GM19452 (cell line): ENCODE measurements around the gene ADCY9.

Source experiments
- ATAC-seq: cut with Tn5 transposase; IDR thresholded peaks from one replicate; pipeline ENCODE4 v1.9.1; 2021; ENCODE audit not compliant: unreplicated experiment

The ADCY9 gene

DNA sequence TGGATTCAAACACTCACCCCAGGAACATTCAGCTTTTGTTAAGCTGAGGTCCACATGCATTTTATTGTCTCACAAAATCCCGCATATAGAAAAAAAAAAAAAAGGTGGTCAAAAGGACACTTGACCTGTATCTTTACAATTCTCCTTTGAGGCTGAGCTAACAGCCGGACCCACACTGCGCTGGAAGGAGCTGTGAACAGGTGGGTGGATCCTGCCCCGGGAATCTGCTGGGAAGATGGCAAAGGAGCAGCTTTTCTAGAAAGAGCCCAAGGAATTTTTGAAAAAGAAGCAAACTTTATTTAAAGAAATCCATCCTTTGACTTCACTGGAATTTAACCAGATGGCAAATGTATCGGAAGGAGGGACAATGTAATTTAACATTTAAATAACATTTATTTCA lies 108.1 kb downstream of the ADCY9 start:
- ATAC-seq: no peak

DNA sequence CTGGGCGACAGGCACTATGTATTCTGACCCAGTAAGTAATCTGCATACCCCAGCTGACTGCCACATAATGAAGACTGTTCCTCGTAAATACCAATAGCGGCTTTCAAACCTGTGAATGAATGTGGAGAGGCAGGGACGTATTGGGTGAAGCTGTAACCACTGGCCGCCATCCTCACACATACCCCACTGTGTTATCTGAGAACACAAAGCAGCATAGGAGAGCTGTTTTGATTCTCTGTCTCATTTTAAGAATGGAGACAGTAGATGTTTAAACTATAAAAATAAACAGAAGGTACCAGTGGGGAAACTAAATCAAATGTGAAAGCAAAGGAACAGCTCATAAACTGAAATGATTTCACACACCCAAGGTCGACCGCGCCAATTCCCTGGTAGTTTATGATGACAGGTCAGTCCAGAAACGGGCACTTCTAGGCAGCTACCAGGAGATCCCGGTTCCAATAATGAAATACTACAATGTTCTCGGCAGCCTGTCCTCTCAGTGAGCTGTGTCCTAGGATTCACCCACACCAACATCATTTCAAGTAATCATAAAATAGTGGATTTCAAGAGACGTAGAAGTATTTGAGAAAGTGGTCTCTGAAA lies 109.7 kb downstream of the ADCY9 start:
- ATAC-seq: no peak

DNA sequence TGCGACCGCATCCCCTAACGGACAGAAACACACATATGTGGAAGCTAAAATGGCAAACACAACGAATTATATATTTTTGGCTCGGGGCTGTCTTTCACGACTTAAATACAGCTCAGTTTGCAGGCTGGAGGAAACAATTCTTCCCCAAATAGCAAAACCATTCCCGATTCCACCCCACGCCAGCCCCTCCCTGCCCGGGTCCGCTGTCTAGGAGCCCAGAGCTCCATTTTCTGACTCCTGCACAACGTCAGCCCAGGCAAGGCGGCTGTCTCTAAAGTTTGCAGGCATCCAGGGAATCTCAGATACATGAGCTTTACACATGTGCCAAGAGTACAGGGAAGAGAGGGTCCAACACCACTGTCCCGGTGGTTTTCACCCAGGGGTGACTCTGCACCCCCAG lies 110.5 kb downstream of the ADCY9 start:
- ATAC-seq: no peak

DNA sequence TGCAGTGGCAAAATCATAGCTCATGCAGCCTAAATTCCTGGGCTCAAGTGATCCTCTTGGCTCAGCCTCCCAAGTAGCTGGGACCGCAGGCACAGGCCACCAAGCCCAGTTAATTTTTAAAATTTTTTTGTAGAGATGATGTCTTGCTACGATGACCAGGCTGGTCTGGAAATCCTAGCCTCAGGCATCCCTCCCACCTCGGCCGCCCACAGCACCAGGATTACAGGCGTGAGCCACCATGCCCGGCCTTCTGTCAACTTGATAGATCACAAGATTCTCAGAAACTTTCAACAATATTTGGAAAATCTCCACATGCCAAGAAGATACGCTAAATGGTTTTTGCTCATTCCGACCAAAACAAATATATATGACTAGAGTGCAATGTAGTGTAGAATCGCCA lies 111.0 kb downstream of the ADCY9 start:
- ATAC-seq: no peak

DNA sequence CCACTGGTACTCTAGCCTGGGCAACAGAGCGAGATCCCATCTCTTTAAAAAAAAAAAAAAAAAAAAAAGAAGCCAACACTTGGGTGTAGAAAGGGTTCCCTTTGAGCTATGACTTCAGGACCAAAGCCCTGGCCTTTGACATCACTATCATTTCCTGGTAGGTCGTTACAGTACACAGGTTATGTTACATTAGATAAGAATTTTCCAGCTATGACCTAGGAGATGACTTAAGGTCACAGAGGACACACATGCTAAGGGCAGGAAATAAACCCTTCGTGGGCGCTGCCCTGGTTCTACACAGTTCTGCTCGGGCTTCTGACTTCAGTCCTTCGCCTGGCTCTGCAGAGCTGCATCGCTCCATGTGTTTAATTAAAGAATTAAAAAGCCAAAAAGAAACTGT lies 112.0 kb downstream of the ADCY9 start:
- ATAC-seq: no peak

DNA sequence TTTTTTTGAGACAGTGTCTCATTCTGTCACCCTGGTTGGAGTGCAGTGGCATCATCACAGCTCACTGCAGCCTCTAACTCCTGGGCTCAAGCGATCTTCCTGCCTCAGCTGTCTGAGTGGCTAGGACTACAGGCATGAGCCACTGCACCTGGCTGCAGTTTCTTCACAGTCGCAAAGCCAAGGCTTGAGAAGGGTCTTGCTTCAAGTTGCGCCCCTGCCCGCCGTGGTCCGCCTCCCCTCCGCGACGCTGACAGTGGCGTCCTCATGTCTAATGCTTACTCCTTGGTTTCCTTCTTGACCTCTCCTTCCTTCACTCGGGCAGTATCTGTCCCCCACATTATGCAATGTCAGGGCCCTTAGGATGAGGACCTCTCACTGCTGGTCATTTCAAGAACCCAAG lies 112.7 kb downstream of the ADCY9 start:
- ATAC-seq: no peak

DNA sequence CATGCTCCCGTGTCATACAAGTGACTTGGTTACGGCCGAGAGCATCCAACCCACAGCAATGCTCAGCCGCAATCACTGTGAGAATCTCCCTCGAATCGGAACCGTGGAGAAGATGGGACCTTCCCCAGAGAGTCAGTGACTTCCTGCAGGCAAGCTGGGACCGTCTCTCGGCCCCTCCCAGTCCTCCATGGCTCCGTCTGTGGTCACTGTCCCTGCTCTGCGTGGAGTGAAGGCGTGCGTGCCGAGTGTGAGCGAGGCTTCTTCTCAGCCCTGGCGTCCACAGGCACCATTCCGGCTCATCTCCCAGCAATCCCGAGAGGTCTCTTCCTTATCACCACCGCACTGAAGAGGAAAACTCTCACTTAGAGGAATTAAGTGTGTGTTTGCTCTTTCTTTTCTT lies 113.1 kb downstream of the ADCY9 start:
- no peak for ATAC-seq

DNA sequence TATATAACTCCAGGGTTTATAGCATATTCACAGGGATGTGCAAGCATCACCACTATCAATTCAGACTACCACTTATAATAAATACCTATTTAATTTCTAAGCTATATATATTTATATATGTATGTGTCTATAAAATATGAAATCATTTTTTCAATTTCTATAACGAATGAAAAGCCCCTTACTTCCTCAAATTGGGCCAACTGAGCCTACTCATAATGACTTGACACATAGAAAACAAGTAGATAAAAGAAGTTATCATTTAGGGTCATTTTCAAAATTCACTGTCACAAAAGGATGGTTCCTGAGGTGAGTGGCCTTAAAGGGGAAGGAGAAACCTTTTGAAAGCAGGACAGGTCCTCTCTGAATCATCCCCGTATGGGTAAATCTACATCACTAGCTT lies 114.1 kb downstream of the ADCY9 start:
- no peak for ATAC-seq

DNA sequence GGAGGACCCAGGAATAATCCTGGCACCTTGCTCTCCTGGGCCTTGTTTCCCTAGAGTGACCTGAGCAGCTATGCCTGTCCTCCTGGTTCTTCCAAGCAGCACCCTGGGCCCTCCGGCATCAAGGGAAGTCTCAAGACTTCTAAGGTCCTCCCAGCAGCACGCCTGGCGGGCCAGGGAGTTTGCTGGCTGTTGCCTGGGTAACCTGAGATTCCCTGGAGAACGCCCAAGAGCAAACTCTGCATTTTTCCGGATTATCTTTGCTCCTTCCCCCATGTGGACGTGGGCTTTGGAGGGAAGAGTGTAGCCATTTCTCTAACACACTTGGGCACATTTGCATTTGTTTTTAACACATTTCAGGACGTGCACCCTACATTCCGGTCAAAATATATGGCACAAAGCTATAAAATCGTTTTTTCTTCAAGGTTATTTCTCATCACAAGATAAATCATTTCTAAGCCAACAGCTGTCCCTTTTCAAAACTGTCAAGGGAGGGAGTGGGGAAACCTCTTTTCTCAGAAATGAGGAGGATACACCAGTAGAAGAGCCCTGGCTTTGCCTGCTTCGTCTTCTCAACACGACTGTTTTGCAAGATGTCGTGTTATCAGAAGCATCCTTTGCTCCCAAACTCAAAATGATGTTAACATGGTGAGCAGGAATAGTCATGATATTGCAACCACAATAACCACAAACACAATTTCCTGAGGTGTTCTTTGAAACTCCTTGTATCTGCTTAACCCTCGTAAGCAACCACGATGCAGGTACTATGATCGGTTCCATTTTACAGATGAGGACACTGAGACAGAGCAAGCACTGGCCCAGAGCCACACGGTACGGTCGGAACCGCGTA lies 116.5 kb downstream of the ADCY9 start:
- ATAC-seq: no peak

DNA sequence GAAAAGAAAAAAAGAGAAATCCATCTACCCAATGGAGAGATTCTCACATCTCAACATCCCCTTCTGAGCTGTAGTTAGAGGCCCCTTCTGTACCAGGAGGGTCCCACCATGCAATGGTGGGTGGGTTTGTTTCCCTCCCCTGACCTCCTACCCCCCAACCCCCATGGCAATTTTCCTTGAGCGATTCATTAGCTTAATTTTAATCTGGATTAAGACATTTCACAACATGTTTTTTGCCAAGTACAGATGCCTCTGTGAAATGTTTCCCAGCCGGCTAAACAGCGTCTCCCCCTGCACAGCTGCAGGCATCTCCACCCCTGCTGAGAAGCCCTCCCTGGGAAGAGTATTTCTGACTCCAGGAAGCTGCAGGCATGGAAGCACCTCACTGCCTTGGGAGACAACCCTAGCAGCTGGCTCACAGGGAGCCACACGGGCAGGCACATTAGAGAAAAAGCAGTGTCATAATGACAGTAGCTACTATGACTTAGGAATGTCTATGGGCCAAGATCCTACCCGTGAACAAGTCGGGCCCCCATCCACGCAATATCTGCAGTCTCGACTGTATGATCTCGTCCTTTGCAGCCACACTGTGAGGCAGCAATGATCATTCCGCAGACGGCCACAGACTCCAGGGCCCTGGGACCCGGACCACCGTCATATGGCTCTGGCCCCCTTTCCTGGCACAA lies 117.3 kb downstream of the ADCY9 start:
- no peak for ATAC-seq

DNA sequence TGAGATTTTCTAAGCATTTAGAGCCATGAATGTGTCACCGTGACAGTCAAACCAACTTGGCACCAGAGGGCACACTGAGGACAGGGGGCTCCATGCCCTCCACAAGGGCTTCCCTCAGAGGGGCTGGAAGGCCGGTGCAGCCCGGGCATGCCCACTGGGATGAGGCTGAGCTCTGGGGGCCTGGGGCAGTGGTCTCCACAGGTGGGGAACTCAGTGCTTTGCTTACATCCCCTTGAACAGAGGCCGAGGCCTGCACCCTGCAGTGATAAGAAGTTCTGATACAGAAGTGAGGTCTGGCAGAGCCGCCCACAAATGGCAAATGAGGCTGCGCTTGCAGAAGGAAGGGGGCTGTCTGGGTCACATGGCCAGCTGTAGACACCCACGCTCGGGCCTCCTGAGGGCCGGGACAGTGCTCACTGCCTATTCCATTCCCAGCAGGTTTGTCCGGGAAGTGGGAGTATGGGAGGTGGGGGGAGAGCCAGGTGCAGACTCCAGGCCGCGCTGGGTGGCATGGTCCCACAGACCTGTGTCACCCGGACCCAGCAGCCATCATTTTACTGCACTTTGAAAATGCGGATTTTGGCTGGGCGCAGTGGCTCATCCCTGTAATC lies 118.9 kb downstream of the ADCY9 start:
- ATAC-seq: no peak

DNA sequence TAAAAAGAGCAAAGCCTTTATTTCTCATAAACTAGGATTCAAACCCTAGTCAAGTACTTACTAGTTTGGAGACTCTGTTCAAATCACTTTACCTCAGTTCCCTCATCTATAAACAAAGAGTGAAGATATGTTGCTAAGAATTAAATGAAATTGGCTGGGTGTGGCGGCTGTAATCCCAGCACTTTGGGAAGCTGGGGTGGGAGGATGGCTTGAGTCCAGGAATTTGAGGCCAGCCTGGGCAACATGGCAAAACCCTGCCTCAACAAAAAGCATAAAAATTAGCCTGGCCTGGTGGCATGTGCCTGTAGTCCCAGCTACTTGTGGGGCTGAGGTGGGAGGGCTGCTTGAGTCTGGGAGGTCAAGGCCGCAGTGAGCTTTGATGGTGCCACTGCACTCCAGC lies 121.2 kb downstream of the ADCY9 start:
- ATAC-seq: no peak

DNA sequence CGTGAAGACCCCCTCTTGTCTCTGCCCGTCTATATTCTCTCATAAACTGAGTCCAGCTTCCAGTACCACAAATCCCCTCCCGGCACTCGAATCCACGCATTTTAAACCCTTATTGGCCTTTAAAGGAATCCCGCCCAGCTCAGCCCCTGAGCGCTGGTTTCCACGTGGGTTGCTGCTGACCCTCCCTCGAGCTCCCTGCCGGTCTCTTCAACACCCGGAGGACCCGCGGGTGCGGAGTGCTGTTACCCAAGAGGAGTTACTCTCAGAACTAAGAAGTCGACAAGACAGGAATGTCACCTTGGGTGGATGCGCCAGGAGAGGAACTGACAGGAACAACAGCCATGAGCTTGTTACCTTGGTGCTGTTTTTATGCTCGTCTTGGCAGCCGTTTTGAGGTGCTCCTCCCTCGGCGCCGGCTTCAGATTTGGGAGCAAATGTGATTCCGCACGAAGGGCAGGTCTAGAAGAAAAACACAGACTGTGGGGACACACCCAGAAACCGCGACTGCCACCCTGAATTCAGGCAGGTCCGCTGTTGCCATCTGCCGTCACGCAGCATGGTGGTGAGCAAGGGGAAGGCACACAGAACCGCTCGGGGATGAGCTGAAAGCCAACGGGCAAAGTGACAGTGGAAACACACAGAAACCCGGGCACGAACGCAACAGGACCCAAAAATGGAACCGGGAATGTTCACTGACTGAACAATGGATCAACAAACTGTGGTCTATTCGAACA lies 123.0 kb downstream of the ADCY9 start:
- no peak for ATAC-seq

DNA sequence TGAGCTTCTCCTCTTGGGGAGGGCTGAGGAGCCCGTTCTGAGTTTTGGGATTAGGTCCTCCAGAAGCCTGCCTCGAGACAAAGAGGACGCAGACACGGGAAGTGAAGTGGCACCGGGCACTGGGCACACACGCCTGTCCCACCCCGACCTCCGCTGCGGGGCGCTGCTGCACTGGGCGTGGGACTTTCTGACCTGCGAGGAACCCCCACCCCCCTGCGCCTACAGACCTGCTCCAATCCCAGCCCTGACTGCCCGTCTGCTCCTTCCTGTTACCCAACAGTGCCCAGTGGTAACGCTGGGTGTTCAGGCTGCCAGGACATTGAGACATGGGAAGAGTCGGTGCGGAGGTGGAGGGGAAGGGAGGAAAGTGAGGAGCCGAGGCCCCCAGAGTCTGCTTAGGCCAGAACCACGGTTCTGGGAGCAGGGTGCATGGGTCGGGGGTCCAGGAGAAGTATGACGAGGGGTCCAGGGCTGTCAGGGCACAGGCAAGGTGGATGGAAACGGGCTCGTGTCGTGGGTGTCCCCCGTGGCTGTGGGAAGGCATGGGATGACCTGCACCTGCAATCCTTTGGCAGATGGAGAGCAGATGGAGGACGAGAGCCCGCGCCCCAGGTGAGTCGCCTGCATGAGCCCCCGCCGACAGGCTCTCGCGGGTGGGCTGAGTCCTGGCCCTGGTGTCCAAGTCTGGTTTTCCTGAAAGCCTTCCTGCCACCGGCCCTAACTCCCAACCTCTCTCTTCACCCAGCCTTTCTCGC lies 123.8 kb downstream of the ADCY9 start:
- no peak for ATAC-seq

DNA sequence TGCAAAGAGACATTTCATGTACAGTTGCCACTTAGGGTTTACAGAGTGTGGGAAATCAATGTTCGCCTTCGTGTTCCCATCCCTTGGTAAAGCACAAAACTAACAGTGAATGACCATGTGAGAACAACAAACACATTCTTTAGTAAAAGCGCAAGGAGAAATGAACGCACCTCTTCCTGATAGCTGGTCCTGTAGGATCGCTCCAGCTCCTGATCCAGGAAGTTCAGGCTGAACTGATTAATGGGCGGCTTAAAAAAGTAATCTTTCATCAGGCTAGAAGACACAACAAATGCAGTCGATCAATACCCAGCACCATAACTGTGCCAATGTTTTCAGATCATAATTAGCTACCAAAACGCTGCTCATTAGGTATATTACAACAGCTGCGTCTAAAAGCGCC lies 127.4 kb downstream of the ADCY9 start:
- no peak for ATAC-seq

DNA sequence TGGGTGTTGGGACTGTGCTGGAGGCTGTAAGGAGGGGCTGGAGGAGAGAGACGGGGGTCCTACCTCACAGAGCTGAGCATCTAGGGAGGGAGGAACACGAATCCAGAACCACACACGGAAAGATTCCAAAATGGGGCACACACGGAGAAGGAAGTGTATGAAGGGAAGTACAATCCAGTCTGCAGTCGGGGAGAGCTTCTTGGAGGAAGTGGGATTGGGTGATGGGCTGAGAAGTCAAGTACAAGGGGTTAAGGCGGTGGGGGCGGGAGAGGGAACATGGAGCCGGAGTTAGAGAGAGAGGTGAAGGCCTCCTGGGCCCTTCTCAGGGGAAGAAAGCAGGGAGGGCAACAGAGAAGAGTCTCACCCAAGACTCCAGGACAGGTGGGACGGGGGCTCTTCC lies 128.2 kb downstream of the ADCY9 start:
- ATAC-seq: no peak

DNA sequence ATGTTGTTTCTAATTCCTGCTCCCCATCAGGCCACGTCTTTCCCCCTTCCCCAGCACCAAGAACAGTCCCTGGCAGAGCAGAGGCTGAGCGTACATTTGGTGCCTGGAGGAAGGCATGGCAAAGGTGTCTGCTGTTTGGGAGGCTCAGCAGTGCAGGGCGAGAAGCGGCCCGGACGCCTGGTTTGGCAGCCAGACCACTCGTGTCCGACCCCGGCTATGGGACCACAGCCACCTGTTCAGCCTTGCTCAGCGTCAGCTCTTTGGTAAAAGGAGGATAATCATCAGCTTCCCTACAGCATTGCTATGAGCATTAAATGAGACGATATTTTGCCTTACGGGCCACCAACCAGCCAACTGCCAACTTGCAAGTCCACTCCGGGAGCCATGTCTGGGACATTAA lies 129.0 kb downstream of the ADCY9 start:
- ATAC-seq: no peak

DNA sequence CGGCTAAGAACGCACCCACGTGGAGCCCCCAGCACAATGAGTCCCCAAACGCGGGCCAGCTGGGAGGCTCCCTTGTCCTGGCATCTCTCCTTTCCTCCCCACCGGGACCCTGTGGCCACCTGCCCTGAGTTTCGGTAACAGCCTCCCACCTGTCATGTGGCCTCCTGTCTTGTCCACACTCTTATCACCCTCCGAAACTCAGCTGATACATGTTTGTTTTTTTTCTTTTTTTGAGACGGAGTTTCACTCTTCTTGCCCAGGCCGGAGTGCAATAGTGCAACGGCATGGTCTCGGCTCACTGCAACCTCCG lies 130.1 kb downstream of the ADCY9 start:
- ATAC-seq: no peak

DNA sequence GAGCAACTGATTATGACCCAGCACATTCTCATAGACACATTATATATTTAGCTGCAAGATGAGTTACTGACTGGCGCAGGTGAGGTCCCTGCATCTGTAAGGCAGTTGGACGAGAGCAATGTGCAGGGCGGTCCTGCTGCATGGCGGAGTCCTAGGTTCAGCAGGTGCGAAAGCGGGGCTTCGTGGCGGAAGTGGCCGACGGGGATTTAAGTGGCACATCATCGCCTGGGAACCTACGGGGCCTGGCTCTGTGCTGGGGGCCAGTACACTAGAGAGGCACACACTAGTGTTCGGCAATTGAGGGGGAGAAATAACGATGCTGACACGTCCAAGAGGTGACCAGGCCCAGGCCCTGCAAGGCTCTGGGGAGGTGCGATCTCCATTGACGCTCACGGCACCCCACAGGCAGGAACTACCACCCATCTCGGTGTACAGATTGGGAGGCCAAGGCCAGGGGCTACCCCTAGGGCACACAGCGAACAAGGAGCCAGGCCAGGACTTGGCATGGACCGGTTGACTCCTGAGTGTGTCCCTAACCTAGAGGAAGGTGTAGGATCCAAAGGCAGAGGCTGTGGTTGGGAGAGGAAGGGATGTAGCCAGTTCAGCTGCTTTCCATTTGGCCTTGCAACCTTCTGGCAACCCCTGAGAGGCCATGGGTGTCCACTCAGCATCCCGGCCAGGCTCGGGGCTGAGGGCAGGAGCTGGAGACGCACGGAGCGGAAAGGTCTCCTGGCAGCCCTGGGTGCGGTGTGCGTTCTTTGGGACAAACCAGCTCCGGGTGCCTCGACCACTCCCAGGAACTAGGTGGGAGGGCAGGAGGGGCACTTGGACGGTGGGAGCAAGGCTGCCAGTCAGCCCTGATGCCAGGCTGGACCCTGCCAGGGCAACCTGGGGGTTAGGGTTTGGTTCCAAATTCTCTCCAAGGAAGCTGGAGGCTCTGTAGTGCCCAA lies 131.9 kb downstream of the ADCY9 start:
- no peak for ATAC-seq
